Heart left ventricle (tissue), 13 donors: ENCODE measurements around the gene TRPC1.

ENCODE experiments used
- POLR2A ChIP-seq, 2 donors: fragments of 450-650 bp; IDR thresholded peaks; one replicate each; pipeline ENCODE4 v1.6.1; 2017; ENCODE audit warnings: antibody characterized with exemption in 2 of 2, mild to moderate bottlenecking in 2 of 2, moderate library complexity in 2 of 2
- TF ChIP-seq, protein P1 (sequence below), 12 donors: fragments of 200-600 bp; sonication (generic) in 4 of 12; IDR thresholded peaks; one replicate each; pipeline versions ENCODE4 v1.5.0 to v1.8.0; 2018 to 2022; ENCODE audit warnings: antibody characterized with exemption in 12 of 12, mild to moderate bottlenecking in 5 of 12
- donor health status: ischemic (EF 13 %, LVEDD 7.1; RV severe dilation, severe dysfunction).
- donor health status: DM: no; HTN: yes; CAD: no.
- donor health status: DM: no; HTN: no; CAD: no.
- donor health status: ischemic (EF 25% LVEDD 6.9; RV normal size, moderate dysfunction).
- donor health status: ischemic (EF 25% LVEDD 5.7; RV mildly dilated, moderate dysfunction).
- donor health status: ischemic (EF 35%, LVEDD 5.7; RV mildly dilated, moderate dysfunction).
- donor health status: nonischemic (EF 11% LVEDD 7.7; RV severe dilation, severe dysfunction).
- donor health status: DM: yes; HTN: yes; CAD: no.
- donor health status: PGD.
- donor health status: ischemic (EF 29% LVEDD 5.4; RV normal size, mild dysfunction).
- donor health status: nonischemic (EF 23%, LVEDD 6.1; RV moderate dilation, normal function).

DNA sequence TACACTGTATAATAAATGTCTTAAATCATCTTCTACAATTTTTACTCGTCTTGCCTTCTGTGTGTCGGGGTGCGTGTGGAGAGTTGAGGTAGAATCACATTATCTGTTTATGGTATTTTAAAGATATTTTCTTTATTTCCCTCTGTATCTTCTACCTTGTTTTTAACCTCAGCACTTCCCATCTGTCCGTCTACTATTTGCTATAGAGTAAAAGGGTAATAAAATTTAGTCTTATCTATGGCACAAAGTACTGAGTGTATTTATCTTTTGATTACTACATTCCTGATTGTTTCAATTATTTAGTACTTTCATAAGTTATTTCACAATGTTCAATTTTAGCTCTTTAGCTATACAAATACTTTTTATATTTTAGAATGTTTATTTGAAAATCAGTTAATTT is 62.2 kb downstream of the TRPC1 start:
- TF ChIP-seq POLR2A (IDR thresholded peaks at IDR 0.05), result no peak
- TF ChIP-seq, protein P1, sequence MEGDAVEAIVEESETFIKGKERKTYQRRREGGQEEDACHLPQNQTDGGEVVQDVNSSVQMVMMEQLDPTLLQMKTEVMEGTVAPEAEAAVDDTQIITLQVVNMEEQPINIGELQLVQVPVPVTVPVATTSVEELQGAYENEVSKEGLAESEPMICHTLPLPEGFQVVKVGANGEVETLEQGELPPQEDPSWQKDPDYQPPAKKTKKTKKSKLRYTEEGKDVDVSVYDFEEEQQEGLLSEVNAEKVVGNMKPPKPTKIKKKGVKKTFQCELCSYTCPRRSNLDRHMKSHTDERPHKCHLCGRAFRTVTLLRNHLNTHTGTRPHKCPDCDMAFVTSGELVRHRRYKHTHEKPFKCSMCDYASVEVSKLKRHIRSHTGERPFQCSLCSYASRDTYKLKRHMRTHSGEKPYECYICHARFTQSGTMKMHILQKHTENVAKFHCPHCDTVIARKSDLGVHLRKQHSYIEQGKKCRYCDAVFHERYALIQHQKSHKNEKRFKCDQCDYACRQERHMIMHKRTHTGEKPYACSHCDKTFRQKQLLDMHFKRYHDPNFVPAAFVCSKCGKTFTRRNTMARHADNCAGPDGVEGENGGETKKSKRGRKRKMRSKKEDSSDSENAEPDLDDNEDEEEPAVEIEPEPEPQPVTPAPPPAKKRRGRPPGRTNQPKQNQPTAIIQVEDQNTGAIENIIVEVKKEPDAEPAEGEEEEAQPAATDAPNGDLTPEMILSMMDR (IDR thresholded peaks at IDR 0.05), result no peak
